Vagina (tissue), 2 donors: ENCODE measurements around the gene IFNAR2.

Source experiments
- POLR2A ChIP-seq, 2 donors: fragments of 450-650 bp; IDR thresholded peaks; one replicate each; pipeline ENCODE4 v1.6.1; 2017; ENCODE audit warnings: antibody characterized with exemption in 2 of 2, mild to moderate bottlenecking in 2 of 2, moderate library complexity in 2 of 2
- POLR2AphosphoS5 ChIP-seq, 2 donors: sonication (generic); formaldehyde crosslinking; IDR thresholded peaks; one replicate each; pipeline ENCODE4 v1.9.0; 2017; ENCODE audit warnings: antibody characterized with exemption in 2 of 2, mild to moderate bottlenecking in 2 of 2, low read depth in 1 of 2; ENCODE audit not compliant: insufficient read depth in 1 of 2
- TF ChIP-seq, protein P1 (sequence below), 3 experiments: fragments of 450-650 bp in 2 of 3; fragments of 200-600 bp in 1 of 3; sonication (generic) in 1 of 3; IDR thresholded peaks; one replicate each; pipeline ENCODE4 v1.5.1; 2017 to 2019; ENCODE audit warnings: antibody characterized with exemption in 3 of 3, mild to moderate bottlenecking in 2 of 3, moderate library complexity in 2 of 3

- TF ChIP-seq POLR2A (IDR thresholded peaks at IDR 0.05) (no peak), POLR2AphosphoS5 (IDR thresholded peaks at IDR 0.05; ENCODE audit: insufficient read depth in 1 of 2, low read depth in 1 of 2) (no peak)
- TF ChIP-seq, protein P1, sequence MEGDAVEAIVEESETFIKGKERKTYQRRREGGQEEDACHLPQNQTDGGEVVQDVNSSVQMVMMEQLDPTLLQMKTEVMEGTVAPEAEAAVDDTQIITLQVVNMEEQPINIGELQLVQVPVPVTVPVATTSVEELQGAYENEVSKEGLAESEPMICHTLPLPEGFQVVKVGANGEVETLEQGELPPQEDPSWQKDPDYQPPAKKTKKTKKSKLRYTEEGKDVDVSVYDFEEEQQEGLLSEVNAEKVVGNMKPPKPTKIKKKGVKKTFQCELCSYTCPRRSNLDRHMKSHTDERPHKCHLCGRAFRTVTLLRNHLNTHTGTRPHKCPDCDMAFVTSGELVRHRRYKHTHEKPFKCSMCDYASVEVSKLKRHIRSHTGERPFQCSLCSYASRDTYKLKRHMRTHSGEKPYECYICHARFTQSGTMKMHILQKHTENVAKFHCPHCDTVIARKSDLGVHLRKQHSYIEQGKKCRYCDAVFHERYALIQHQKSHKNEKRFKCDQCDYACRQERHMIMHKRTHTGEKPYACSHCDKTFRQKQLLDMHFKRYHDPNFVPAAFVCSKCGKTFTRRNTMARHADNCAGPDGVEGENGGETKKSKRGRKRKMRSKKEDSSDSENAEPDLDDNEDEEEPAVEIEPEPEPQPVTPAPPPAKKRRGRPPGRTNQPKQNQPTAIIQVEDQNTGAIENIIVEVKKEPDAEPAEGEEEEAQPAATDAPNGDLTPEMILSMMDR (IDR thresholded peaks at IDR 0.05) = no peak
Observed at GRCh38 chr21:33264561-33264960, 34.8 kb downstream of the IFNAR2 start.
